ENCODE data around the gene GRID1.

Gene GRID1

DNA sequence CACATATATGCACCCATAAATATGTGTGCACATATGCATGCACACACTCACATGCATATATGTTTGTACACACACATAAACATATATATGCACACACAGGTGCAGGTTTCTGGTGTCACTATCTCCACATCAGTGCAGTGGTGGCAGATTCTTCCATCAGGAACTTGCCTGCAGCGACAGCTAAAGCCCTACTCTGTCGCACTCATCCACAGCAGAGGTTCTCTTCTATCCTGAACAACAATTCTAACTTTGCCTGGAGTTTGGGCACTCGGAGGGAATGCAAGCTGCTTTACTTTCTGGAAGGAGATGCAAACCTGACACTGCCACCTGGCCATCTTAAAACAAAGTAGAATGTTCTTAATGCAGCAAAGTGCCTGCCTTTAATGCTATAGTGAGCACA is 745.8 kb downstream of the GRID1 start:
- no peak overlapping the region for H3K27ac ChIP-seq (ENCODE audit: poor library complexity, severe bottlenecking)
- no peaks in the 10 kb centered on the region for H3K9me3 ChIP-seq (ENCODE audit: severe bottlenecking)
- no peaks in the 10 kb centered on the region for H3K36me3 ChIP-seq (ENCODE audit: low read depth)
- DNase-seq (ENCODE audit: low spot score), result no peak
- no peaks in the 10 kb centered on the region for H3K4me1 ChIP-seq (ENCODE audit: insufficient read depth, poor library complexity, severe bottlenecking)
- TF ChIP-seq, protein P1, sequence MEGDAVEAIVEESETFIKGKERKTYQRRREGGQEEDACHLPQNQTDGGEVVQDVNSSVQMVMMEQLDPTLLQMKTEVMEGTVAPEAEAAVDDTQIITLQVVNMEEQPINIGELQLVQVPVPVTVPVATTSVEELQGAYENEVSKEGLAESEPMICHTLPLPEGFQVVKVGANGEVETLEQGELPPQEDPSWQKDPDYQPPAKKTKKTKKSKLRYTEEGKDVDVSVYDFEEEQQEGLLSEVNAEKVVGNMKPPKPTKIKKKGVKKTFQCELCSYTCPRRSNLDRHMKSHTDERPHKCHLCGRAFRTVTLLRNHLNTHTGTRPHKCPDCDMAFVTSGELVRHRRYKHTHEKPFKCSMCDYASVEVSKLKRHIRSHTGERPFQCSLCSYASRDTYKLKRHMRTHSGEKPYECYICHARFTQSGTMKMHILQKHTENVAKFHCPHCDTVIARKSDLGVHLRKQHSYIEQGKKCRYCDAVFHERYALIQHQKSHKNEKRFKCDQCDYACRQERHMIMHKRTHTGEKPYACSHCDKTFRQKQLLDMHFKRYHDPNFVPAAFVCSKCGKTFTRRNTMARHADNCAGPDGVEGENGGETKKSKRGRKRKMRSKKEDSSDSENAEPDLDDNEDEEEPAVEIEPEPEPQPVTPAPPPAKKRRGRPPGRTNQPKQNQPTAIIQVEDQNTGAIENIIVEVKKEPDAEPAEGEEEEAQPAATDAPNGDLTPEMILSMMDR (IDR thresholded peaks at IDR 0.05; ENCODE audit: poor library complexity, severe bottlenecking), result no peak
- H3K27me3 ChIP-seq (ENCODE audit: insufficient read depth, poor library complexity, severe bottlenecking), result no peaks in the 10 kb centered on the region
- no peak overlapping the region for H3K4me3 ChIP-seq (ENCODE audit: severe bottlenecking)
- ATAC-seq (ENCODE audit: low read depth), result no peak

DNA sequence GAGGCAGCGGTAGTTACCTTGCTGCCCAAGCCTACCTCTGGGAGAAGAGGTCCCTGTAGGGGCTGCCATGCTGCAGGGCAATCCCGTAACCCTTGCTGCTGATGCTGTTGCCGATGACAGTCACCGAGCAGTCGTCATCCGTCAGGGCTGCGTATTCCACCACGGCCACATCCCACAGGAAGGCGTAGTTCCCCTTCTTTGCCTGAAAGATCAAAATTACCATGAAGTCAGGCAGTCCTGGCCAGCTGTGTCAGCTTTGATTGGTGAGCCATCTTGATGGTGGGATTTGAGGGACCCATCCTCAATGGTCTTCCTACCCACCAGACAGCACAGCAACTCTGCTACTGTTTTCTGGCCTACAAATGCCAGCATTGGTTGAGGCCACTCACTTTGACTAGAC is 746.8 kb downstream of the GRID1 start:
- no peak for DNase-seq (ENCODE audit: low spot score)
- H3K9me3 ChIP-seq (ENCODE audit: severe bottlenecking), result no peaks in the 10 kb centered on the region
- H3K27me3 ChIP-seq (ENCODE audit: insufficient read depth, poor library complexity, severe bottlenecking), result no peaks in the 10 kb centered on the region
- TF ChIP-seq, protein P1 (IDR thresholded peaks at IDR 0.05; ENCODE audit: poor library complexity, severe bottlenecking), result no peak
- H3K27ac ChIP-seq (ENCODE audit: poor library complexity, severe bottlenecking), result no peak overlapping the region
- no peaks in the 10 kb centered on the region for H3K36me3 ChIP-seq (ENCODE audit: low read depth)
- ATAC-seq (ENCODE audit: low read depth), result no peak
- no peak overlapping the region for H3K4me3 ChIP-seq (ENCODE audit: severe bottlenecking)
- H3K4me1 ChIP-seq (ENCODE audit: insufficient read depth, poor library complexity, severe bottlenecking), result no peaks in the 10 kb centered on the region

DNA sequence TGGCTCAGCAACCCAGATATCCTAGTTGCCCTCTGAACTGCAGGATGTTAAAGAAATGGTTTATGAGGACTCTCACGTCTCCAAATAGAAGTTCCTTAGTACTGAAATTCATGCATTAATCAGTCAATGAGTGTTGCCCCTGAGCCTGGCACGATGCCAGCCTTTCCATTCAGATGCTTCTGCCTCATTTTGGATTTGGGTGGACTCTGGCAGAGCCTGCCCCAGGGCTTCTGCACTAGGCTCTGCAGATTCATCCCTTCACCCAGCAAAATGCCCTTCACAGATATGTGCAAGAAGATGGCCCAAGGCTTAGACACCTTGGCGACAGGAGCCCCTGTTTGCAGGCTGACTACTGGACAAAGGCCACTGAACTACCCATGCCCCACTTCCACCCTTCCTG is 747.8 kb downstream of the GRID1 start:
- DNase-seq (ENCODE audit: low spot score) (no peak), ATAC-seq (ENCODE audit: low read depth) (no peak)
- H3K9me3 ChIP-seq (ENCODE audit: severe bottlenecking), result no peaks in the 10 kb centered on the region

DNA sequence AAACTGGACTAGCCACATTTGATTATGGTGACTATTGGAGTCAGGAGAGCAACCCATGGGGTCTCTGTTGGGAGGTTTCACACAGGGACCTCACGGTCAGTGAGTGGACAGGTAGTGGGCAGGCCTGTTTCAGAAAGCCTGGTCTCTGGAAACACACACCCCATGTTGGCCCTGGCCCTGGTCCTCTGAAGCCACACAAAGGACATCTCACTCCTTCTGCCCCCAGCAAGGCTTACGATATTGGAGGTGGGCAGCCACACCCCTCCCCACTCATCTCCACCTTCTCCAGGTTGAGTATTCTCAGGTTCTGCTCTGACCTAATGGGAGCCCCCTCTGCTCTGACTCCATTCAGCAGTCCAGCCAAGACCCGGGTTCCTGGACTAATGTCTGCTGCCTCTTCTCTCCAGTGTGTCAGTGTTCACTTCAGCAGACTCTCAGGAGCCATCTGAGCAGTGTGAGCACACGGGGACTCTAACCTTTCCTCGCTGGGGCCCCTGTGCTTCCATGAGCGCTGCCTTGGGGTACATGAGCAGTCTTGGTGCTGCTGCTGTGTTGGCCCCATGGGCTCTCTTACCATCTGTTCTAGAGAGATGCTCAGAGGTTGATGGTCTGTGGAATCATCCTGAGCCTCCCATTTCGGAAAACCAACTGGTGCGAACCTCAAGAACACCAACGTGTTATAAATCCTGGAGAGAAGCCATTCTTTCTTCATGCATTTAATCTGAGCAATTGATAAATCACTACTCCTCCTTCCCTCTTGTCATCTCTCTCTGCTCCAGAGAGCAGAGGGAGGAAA is 748.6 kb downstream of the GRID1 start:
- no peak overlapping the region for H3K4me3 ChIP-seq (ENCODE audit: severe bottlenecking)
- H3K4me1 ChIP-seq (ENCODE audit: insufficient read depth, poor library complexity, severe bottlenecking), result no peaks in the 10 kb centered on the region
- no peaks in the 10 kb centered on the region for H3K27me3 ChIP-seq (ENCODE audit: insufficient read depth, poor library complexity, severe bottlenecking)
- DNase-seq (ENCODE audit: low spot score) (no peak), ATAC-seq (ENCODE audit: low read depth) (no peak)
- no peak overlapping the region for H3K27ac ChIP-seq (ENCODE audit: poor library complexity, severe bottlenecking)
- TF ChIP-seq, protein P1 (IDR thresholded peaks at IDR 0.05; ENCODE audit: poor library complexity, severe bottlenecking), result no peak
- H3K36me3 ChIP-seq (ENCODE audit: low read depth), result no peaks in the 10 kb centered on the region
- H3K9me3 ChIP-seq (ENCODE audit: severe bottlenecking), result no peaks in the 10 kb centered on the region

More for the DNA sequence above, 747.8 kb downstream of the GRID1 start:
- Histone ChIP-seq H3K4me1 (ENCODE audit: insufficient read depth, poor library complexity, severe bottlenecking) (no peaks in the 10 kb centered on the region), H3K36me3 (ENCODE audit: low read depth) (no peaks in the 10 kb centered on the region), H3K27ac (ENCODE audit: poor library complexity, severe bottlenecking) (no peak overlapping the region), H3K4me3 (ENCODE audit: severe bottlenecking) (no peak overlapping the region), H3K27me3 (ENCODE audit: insufficient read depth, poor library complexity, severe bottlenecking) (no peaks in the 10 kb centered on the region)
- TF ChIP-seq, protein P1 (IDR thresholded peaks at IDR 0.05; ENCODE audit: poor library complexity, severe bottlenecking), result no peak

DNA sequence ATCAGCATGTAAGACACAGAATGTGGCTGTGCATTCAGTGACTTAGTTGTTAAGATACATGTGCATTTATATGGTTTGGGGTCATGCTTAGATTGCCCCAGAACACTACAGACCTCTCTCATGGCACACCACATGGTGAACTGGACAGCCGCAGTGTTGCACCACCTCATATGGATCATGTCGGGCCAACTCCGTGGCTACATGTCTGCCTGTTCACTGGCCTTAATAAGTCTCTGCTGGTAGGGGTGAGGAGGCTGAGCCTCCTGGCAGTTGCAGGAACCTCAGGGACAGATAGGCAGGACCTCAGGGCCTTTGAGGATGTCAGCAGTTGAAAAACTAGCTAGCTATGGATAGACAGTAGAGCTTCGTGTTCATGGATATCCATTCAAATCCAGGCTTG is 751.0 kb downstream of the GRID1 start:
- DNase-seq (ENCODE audit: low spot score) (no peak), ATAC-seq (ENCODE audit: low read depth) (no peak)
- Histone ChIP-seq H3K9me3 (ENCODE audit: severe bottlenecking) (no peaks in the 10 kb centered on the region), H3K4me1 (ENCODE audit: insufficient read depth, poor library complexity, severe bottlenecking) (no peaks in the 10 kb centered on the region), H3K27me3 (ENCODE audit: insufficient read depth, poor library complexity, severe bottlenecking) (no peaks in the 10 kb centered on the region), H3K4me3 (ENCODE audit: severe bottlenecking) (no peak overlapping the region), H3K36me3 (ENCODE audit: low read depth) (no peaks in the 10 kb centered on the region), H3K27ac (ENCODE audit: poor library complexity, severe bottlenecking) (no peak overlapping the region)
- TF ChIP-seq, protein P1 (IDR thresholded peaks at IDR 0.05; ENCODE audit: poor library complexity, severe bottlenecking), result no peak
